ENCODE results near the gene NDUFC1. TPM values are rescaled to one million over a fixed set of nuclear protein-coding genes. Genes with fewer than 3 reads are reported as not detected.

NDUFC1 gene
- total and polyA plus RNA-seq, 8 donors: 4.0 to 142 (median 66.0) TPM

DNA sequence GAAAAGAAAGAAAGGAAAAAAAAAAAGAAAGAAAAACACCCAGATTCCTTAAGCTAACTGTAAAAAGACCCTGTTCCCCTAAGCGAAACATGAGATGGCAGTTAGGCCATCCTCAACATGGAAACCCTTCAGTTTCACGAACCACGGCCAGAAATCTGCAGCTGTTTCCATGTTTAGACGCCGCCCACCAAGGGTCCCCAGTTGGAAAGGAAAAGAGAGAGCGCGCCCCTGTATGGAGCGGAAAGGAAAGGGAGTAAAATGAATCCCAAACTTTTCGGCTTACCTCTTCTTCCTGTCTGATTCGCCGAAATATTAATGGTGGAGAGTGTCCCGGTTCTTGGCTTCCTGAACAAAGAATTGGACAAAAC is 60.5 kb downstream of the NDUFC1 start:
- no peak for DNase-seq
- Histone ChIP-seq H3K36me3 (no peaks in the 10 kb centered on the region), H3K9me3 (peaks cover 0 to 6% (median 0%) of the 10 kb centered on the region in 4 donors), H3K27ac (no peak overlapping the region), H3K4me3 (no peak overlapping the region), H3K27me3 (no peaks in the 10 kb centered on the region), H3K4me1 (peaks cover 0 to 17% (median 0%) of the 10 kb centered on the region in 4 donors)
- WGBS, 5 donors: 92 to 97% (median 95%) methylated on average over 12 of the region's 12 CpGs
- TF ChIP-seq POLR2A (IDR thresholded peaks at IDR 0.05): no peak
- no peak for TF ChIP-seq CTCF (IDR thresholded peaks at IDR 0.05)
- TF ChIP-seq POLR2AphosphoS5 (IDR thresholded peaks at IDR 0.05): no peak
- no peak for TF ChIP-seq EP300 (IDR thresholded peaks at IDR 0.05)
- intact Hi-C loops (cut with DNase I; ENCODE audit: low total_unique reads): no loop called here

GRCh38 chr4:139241086-139241783 is 61.0 kb downstream of the NDUFC1 start:
- 84 to 87% (median 85%) methylated on average over 11 of the region's 11 CpGs for WGBS, 5 donors
- no peak for DNase-seq
- no peak overlapping the region for H3K4me3 ChIP-seq
- intact Hi-C loops (cut with DNase I; ENCODE audit: low total_unique reads): no loop called here
- no peak overlapping the region for H3K27ac ChIP-seq
- H3K27me3 ChIP-seq: no peaks in the 10 kb centered on the region
- H3K4me1 ChIP-seq: peaks cover 0 to 17% (median 0%) of the 10 kb centered on the region in 4 donors
- TF ChIP-seq EP300 (IDR thresholded peaks at IDR 0.05): no peak
- TF ChIP-seq CTCF (IDR thresholded peaks at IDR 0.05): no peak
- TF ChIP-seq POLR2A (IDR thresholded peaks at IDR 0.05): no peak
- TF ChIP-seq POLR2AphosphoS5 (IDR thresholded peaks at IDR 0.05): no peak
- no peaks in the 10 kb centered on the region for H3K36me3 ChIP-seq
- peaks cover 0 to 6% (median 0%) of the 10 kb centered on the region in 4 donors for H3K9me3 ChIP-seq

Small RNA genes within 50 kb of the gene (small RNA-seq; reads per million reads assigned to genes)
- gene RNU6-1074P: 0 reads per million in 4 donors
- gene RNU6-1214P: 0 reads per million in 4 donors

Other genes starting within 250 kb of the NDUFC1 start
- gene ELF2, start 125.3 kb downstream of the NDUFC1 start, total RNA-seq: 100 to 1,000 TPM in 1 of 5 donors, 10 to 100 TPM in 4; 30.1 to 115 (median 64.8) TPM
- gene ELF2, start 125.3 kb downstream of the NDUFC1 start, polyA plus RNA-seq: 10 to 100 TPM; 10.6 to 24.3 (median 12.2) TPM
- gene MGARP, start 22.3 kb downstream of the NDUFC1 start, total RNA-seq: not detected
- gene MGARP, start 22.3 kb downstream of the NDUFC1 start, polyA plus RNA-seq: 1 to 10 TPM in 1 of 3 donors, under 1 TPM in 2; 0.08 to 1.4 (median 0.31) TPM
- 10 to 100 TPM; 14.8 to 55.1 (median 25.1) TPM for gene NAA15, start 972 bp downstream of the NDUFC1 start, total RNA-seq
- gene NAA15, start 972 bp downstream of the NDUFC1 start, polyA plus RNA-seq: 10 to 100 TPM in 1 of 3 donors, 1 to 10 TPM in 2; 4.8 to 10.1 (median 5.5) TPM
- gene RAB33B, start 151.6 kb upstream of the NDUFC1 start, total RNA-seq: 10 to 100 TPM in 2 of 5 donors, 1 to 10 TPM in 2, not detected in 1; 1.2 to 19.6 (median 9.5) TPM
- 1 to 10 TPM; 2.7 to 4.1 (median 3.2) TPM for gene RAB33B, start 151.6 kb upstream of the NDUFC1 start, polyA plus RNA-seq